SIG-M5 treated with dmso at 0.1 percent for 504 hours (cell line): ENCODE results near the gene OVOL1.
A peak's percentile ranks its signal among the peaks of the same experiment; 100 is the strongest.
"Not testable (repeated sequence)": the region's sequence is repeated elsewhere in the genome, so short reads cannot be mapped to it uniquely, and the experiment has no call there.

Experiments
- DNase-seq: peaks from one replicate; lab custom pipeline; 2025; ENCODE audit not compliant: unreplicated experiment; lab: John Stamatoyannopoulos, UW

Gene OVOL1

GRCh38 chr11:65814131-65814985 lies 27.5 kb downstream of the OVOL1 start:
- DNase-seq = peak; percentile 62

DNA sequence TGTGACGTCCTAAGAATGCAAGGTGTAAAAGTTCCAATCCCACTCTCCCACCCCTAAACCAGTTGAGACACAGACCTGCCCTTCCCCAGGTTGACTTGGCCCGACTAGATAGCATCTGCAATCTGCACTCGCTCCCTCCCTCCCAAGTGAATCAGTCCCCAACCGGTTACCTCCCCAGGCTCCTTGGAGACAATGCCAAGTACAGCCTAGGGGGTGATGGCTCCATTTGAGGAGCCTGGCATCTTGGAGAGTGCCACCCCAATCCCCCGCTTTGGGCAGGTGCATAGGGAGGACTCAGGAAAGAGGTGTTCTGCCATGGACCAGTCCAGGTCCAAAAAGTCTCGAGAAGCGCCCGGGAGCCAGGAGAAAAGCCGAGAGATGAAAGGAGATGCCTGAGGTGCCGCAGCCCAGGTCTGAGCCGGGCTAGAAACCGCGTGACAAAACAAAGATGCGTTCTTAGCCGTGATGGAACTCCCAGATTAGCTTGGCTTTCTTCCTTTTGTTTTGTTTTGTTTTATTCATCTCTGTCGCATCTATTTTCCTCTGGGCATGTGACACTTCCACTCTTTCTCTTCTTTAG lies 28.2 kb downstream of the OVOL1 start:
- DNase-seq = no peak

DNA sequence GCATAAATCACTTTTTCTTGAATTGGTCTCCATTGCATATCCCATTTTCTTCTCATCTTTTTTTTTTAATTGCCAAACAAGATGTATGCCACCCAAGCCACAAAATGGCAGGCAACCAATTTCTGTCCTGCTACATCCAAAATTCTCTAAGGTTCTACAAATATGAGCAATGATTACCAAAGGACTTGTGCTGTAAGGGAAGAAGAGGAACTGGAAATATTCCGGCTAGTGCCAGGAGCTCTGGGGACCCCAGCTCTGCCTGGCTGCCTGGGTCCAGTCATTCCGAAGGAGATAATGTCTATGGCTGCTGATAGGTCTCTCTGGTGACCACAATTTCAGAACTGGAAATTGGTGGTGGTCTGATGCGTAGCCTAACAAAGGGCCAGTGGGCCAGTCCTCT lies 29.8 kb downstream of the OVOL1 start:
- DNase-seq = no peak

GRCh38 chr11:65817312-65817834 lies 30.5 kb downstream of the OVOL1 start:
- DNase-seq = no peak

DNA sequence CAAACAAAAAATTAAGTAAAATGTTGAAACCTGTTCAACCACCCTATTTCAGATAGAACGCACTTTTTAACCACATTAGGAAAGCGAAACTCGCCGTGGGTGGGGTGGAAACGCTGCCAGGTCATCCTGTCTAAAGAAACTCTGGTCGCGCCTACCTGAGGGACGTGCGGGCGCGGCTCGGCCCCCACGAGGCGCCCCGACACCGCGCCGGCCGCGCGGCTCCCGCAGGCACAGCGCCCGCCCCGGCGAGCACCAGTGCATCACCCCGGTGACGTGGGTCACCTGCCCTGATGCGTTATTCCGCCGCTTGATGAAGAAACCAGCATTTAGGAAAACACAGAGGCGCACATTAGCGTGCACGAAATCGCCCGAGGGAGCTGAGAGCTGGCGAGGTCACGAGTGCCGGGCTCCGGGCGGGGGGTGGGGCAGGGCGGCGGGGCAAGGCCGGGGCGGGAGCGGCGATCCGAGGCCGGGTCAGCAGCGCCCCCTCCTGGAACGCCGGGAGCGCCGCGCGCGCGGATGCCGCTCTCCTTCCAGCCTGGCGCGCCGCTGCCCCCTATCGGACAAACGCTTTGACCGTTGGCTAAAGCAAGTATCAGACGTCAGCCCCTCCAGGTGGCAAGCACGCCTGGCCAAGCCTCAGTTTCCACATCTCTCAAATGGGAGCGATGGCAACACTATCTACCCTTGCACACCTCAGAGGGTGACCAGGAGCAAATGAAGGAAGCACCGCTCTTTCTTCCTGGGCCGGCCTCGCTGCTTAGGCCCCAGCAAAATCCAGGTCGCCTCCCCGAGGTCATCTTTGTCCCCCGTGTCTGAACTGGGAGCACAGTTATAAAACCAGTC lies 31.2 kb downstream of the OVOL1 start:
- DNase-seq = peak; percentile 63

DNA sequence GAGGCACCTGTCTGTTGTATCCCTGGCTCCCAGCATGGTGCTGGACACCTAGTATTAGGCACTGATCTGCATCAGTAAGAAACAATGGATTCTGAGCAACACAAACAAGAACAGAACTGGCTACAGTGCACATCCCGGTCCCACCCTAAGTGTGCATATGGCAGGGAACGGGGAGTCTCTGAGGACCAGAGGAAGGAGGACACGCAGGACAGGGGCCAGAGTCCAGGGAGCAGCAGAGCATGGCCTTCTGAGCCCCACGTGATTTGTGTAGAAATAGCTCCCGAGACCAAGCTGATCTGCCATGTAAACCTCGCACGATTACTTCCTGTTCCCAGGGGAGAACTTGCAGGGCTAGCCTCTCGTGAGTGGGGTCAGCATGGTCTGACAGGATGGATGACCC lies 34.2 kb downstream of the OVOL1 start:
- DNase-seq = no peak

DNA sequence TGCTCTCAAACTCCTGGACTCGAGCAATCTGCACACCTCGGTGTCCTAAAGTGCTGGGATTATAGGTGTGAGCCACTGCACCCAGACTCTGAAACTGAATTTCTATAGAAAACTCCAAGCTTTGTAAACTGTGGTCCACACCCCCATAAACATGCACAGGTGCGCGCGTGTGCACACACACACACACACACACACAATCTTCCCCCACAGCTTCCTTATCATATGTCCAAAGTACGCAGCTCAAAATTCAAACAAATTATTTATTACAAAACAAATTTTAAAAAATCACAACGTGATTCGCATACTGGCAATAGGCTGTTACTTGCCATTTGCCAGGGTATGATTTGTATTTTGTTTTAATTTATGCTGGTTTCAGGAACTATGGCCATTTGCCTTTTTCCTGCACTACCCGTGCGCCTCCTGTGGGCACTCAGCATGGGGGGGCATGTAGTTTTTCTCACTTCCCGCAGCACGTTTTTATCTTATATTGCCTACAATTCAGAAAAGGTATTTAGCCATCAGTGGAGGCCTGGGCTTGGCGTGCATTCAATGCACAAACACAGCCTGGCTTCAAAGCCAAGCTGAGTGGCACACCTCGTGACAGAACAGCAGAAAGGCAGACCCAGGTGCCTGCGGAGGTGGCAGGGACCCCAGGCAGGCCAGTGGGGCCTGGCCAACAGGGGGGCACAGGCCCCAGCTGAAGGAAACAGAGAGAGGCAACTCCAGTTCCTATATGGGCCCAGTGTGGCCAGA lies 36.1 kb downstream of the OVOL1 start:
- DNase-seq = no peak

DNA sequence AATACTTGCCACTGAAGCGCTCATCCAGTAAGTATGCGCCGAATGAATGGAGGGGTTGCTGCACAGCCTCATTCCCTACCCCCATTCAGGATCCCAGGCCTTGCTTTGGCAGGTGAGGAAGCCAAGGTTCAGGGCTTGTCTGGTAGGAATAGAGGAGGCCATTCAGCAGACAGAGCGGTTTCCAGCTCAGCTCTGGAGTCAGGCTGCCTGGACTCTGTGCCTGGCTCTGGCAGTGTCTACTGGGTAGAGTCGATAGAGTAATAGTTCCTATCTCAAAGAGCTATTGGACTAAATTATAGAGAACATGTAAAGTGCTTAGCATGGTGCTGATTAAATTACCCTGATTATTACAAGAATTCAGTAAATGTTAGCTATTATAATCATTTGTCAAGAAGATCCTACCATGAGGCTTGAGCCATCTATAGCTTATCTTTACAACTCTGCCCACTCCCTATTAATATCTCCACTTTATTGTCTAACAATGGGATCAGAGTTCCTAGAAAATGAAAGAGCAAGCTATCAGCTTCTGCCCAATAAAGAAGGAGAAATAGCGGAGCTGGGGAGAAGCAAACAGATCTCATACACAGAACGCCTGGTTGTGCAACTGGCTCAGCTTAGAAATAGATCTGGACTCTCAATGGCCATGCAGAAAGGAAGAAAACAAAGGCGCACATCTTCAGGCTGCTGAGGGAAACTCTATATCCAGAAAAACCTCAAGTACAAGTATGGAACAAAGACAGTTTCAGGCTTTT lies 40.3 kb downstream of the OVOL1 start:
- peak; percentile 28 for DNase-seq

- no peak for DNase-seq
Observed at GRCh38 chr11:65829459-65829858, 42.6 kb downstream of the OVOL1 start.

DNA sequence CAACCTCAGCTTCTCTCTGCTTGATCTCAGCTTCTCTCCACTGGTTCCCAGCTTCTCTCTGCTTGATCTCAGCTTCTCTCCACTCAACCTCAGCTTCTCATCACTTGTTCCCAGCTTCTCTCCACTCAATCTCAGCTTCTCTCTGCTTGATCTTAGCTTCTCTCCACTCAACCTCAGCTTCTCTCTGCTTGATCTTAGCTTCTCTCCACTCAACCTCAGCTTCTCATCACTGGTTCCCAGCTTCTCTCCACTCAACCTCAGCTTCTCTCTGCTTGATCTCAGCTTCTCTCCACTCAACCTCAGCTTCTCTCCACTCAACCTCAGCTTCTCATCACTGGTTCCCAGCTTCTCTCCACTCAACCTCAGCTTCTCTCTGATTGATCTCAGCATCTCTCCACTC lies 45.4 kb downstream of the OVOL1 start:
- not testable (repeated sequence) for DNase-seq

GRCh38 chr11:65833297-65834030 lies 46.6 kb downstream of the OVOL1 start, which contains the start of gene SNX32:
TSS of gene SNX32 (plus strand) at chr11:65833963. CDS start at chr11:65834066, 103 bp downstream.
- peak; percentile 86 for DNase-seq

DNA sequence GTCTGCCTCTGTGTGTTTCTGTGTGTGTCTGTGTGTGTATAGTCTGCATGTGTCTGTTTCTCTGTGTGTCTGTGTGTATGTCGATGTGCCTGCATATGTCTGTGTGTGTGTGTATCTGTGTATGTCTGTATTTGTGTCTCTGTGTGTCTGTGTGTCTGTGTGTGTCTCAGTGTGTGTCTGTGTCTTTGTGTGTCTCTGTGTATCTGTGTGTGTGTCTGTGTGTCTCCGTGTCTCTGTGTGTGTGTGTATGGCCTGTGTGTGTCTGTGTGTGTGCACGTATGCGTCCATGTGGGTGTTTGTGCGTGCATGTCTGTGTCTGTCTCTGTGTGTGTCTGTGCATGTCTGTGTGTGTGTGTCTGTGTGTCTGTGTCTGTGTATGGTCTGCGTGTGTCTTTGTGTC lies 47.3 kb downstream of the OVOL1 start:
- DNase-seq = no peak

DNA sequence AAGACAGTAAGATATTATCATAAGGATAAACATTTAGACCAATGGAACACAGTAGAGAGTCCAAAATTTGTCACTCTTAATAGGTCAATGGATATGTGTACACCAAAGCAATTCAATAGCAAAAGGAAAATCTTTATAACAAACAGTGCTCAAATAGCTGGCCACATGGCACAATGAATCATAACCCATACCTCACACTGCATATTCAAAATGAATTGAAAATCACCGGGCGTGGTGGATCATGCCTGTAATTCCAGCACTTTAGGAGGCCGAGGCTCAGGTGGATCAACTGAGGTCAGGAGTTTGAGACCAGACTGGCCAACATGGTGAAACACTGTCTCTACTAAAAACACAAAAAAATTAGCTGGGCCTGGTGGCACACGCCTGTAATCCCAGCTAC lies 55.3 kb downstream of the OVOL1 start:
- no peak for DNase-seq

- DNase-seq = no peak
Observed at GRCh38 chr11:65843811-65844210, 56.9 kb downstream of the OVOL1 start.

GRCh38 chr11:65844231-65844872 lies 57.5 kb downstream of the OVOL1 start:
- DNase-seq = no peak
